ENCODE results near the gene RUNX1. TPM values are rescaled to one million over a fixed set of nuclear protein-coding genes. Genes with fewer than 3 reads are reported as not detected.

Gene RUNX1
- total and polyA plus RNA-seq, 4 experiments from 2014 or later, result 6.0 to 96.3 (median 56.4) TPM

DNA sequence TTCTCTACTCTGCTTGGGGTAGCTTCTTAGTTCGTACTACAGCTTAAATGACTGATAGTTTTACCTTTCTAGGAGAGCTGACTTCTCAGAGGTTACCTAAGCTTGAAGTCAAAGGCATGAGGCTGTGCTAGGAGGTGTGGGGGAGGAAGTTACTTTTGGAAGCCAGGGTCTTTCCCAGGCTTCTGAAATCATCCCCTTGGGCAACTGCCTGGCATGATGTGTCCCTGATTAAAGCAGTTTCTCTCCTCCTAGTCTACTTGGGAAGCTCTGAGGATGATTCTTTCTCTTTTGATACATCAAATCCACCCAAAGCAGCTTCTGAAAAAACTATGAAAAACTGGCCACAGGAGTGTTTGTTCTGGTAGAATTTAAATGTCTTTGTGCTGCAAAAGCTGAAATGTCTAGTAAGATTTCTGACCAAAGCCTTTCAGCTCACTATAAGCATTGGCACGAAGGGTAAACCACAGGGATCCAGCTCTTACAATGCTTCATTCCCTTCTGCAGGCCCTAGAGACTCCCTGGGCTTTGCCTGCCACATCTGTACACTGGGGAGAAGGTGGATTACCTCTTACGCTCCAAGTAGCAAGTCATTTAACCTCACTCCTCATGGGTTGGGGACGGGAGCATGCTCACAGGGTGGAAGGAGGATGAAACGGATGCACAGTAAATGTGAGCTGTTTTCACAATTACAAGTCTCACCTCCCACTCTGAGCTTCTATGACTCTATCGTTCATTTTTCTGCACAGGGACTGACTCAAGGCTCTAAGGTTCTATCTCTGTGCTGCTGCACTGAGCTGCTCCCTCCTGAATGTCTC lies 59.6 kb downstream of the RUNX1 start:
- Histone ChIP-seq H3K27ac (ENCODE audit: low read depth, low read length) (no peak overlapping the region), H3K27me3 (ENCODE audit: insufficient read depth, low read length) (no peaks in the 10 kb centered on the region), H3K36me3 (ENCODE audit: insufficient read depth, low read length) (no peaks in the 10 kb centered on the region), H3K9me3 (ENCODE audit: control insufficient read depth in 1 of 2, low read length in 2 of 2) (no peaks in the 10 kb centered on the region), H3K4me1 (ENCODE audit: insufficient read depth, low read length) (peaks cover 98% of the 10 kb centered on the region), H3K4me3 (ENCODE audit: low read length in 2 of 2) (no peak overlapping the region)
- peaks cover 7 to 20% of the 10 kb centered on the region in 2 donors for H3K36me3 Mint-ChIP-seq
- no peaks in the 10 kb centered on the region for H3K27me3 Mint-ChIP-seq
- no peak for DNase-seq
- H3K4me1 Mint-ChIP-seq, result peaks cover 10 to 75% (median 69%) of the 10 kb centered on the region in 4 donors
- H3K4me3 Mint-ChIP-seq, result peak overlapping the region in 7 of 8 donors; percentile 32 to 91 (median 53)
- H3K9me3 Mint-ChIP-seq, result peaks cover 0 to 3% (median 0%) of the 10 kb centered on the region in 8 donors
- peak overlapping the region; percentile 67 to 96 (median 88) for H3K27ac Mint-ChIP-seq
- ChIA-PET POLR2A (ENCODE audit: partially characterized antibody) (interaction anchor here (0.6 to 4.1 kb wide), 18 partner anchors 10 to 101 kb away, joined by 3 to 27 read pairs (median 8); partner anchors contain the start of gene RUNX1), CTCF (ENCODE audit: partially characterized antibody) (interaction anchor here (0.8 to 1.6 kb wide), 11 partner anchors 9 to 411 kb away, joined by 3 to 6 read pairs (median 3); no protein-coding TSS in a partner anchor)
- intact Hi-C loops (cut with micrococcal nuclease), result loop anchor here (2.0 to 10.0 kb wide), 2 partner anchors 15 to 235 kb away; no protein-coding TSS in a partner anchor

DNA sequence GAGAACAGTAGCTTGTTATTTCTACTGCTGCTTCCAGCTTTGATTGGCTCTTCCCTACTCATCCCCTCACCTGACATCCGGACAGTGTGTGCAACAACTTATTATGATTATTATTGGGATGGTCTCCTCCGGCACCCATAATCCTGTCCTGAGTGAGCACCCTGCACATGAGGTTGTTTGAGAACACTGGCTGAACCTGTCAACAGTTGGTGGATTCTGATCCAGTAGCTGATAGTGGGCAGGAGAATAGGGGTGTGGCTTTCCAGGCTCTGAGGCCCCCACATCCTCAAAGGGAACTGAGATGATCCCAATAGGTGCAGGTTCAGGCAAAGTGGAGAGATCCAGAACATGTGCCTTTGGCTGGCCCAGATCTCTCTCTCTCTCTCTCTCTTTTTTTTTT lies 60.5 kb downstream of the RUNX1 start:
- Histone ChIP-seq H3K4me1 (ENCODE audit: insufficient read depth, low read length) (peaks cover 98% of the 10 kb centered on the region), H3K36me3 (ENCODE audit: insufficient read depth, low read length) (no peaks in the 10 kb centered on the region), H3K9me3 (ENCODE audit: control insufficient read depth in 1 of 2, low read length in 2 of 2) (no peaks in the 10 kb centered on the region), H3K4me3 (ENCODE audit: low read length in 2 of 2) (no peak overlapping the region), H3K27ac (ENCODE audit: low read depth, low read length) (no peak overlapping the region), H3K27me3 (ENCODE audit: insufficient read depth, low read length) (no peaks in the 10 kb centered on the region)
- peaks cover 10 to 22% of the 10 kb centered on the region in 2 donors for H3K36me3 Mint-ChIP-seq
- intact Hi-C loops (cut with micrococcal nuclease), result loop anchor here (2.0 to 10.0 kb wide), 2 partner anchors 16 to 236 kb away; no protein-coding TSS in a partner anchor
- no peak for DNase-seq
- H3K9me3 Mint-ChIP-seq, result peaks cover 0 to 3% (median 0%) of the 10 kb centered on the region in 8 donors
- peak overlapping the region in 7 of 8 donors; percentile 35 to 93 (median 69) for H3K4me3 Mint-ChIP-seq
- H3K27ac Mint-ChIP-seq, result peak overlapping the region; percentile 67 to 96 (median 88)
- ChIA-PET POLR2A (ENCODE audit: partially characterized antibody) (interaction anchor here (0.6 to 4.1 kb wide), 15 partner anchors 11 to 1383 kb away, joined by 3 to 27 read pairs (median 8); no protein-coding TSS in a partner anchor), CTCF (ENCODE audit: partially characterized antibody) (interaction anchor here (0.7 to 2.4 kb wide), 8 partner anchors 11 to 411 kb away, joined by 3 to 9 read pairs (median 4); no protein-coding TSS in a partner anchor)
- H3K27me3 Mint-ChIP-seq, result no peaks in the 10 kb centered on the region
- peaks cover 19 to 82% (median 78%) of the 10 kb centered on the region in 4 donors for H3K4me1 Mint-ChIP-seq

DNA sequence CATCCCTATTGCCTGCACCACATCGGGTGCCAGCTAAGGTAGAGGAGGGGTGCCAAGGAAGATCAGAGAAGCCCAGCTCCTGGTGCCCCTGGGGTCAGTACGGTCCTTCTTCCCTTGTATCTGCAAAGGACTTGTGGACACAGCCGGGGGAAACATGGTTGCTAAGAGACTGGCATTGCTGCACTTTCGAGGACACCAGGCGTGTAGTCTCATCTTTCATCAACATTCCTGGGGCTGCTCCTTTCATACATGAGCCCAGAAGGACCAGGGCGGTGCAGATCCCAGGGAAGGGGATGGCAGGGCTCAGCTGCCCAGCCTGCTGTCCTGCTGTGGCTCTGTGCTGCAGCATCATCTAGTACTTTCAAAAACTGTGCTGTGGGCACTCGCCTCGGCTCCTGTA lies 61.0 kb downstream of the RUNX1 start:
- Mint-ChIP-seq H3K27me3 (no peaks in the 10 kb centered on the region), H3K4me3 (peak overlapping the region; percentile 74 to 93 (median 80)), H3K9me3 (peaks cover 0 to 3% (median 0%) of the 10 kb centered on the region in 8 donors), H3K36me3 (peaks cover 10 to 25% of the 10 kb centered on the region in 2 donors), H3K4me1 (peaks cover 24 to 87% (median 82%) of the 10 kb centered on the region in 4 donors), H3K27ac (peak overlapping the region; percentile 88 to 97 (median 95))
- ChIA-PET POLR2A (ENCODE audit: partially characterized antibody) (interaction anchor here (0.6 to 4.1 kb wide), 12 partner anchors 8 to 1383 kb away, joined by 3 to 27 read pairs (median 4); no protein-coding TSS in a partner anchor), CTCF (ENCODE audit: partially characterized antibody) (interaction anchor here (0.7 to 2.4 kb wide), 6 partner anchors 12 to 100 kb away, joined by 3 to 9 read pairs (median 6); no protein-coding TSS in a partner anchor)
- H3K27ac ChIP-seq (ENCODE audit: low read depth, low read length), result no peak overlapping the region
- intact Hi-C loops (cut with micrococcal nuclease), result loop anchor here (2.0 to 10.0 kb wide), 2 partner anchors 17 to 237 kb away; no protein-coding TSS in a partner anchor
- H3K4me3 ChIP-seq (ENCODE audit: low read length in 2 of 2), result no peak overlapping the region
- no peaks in the 10 kb centered on the region for H3K27me3 ChIP-seq (ENCODE audit: insufficient read depth, low read length)
- no peak for DNase-seq
- no peaks in the 10 kb centered on the region for H3K9me3 ChIP-seq (ENCODE audit: control insufficient read depth in 1 of 2, low read length in 2 of 2)
- H3K4me1 ChIP-seq (ENCODE audit: insufficient read depth, low read length), result peaks cover 98% of the 10 kb centered on the region
- H3K36me3 ChIP-seq (ENCODE audit: insufficient read depth, low read length), result no peaks in the 10 kb centered on the region

DNA sequence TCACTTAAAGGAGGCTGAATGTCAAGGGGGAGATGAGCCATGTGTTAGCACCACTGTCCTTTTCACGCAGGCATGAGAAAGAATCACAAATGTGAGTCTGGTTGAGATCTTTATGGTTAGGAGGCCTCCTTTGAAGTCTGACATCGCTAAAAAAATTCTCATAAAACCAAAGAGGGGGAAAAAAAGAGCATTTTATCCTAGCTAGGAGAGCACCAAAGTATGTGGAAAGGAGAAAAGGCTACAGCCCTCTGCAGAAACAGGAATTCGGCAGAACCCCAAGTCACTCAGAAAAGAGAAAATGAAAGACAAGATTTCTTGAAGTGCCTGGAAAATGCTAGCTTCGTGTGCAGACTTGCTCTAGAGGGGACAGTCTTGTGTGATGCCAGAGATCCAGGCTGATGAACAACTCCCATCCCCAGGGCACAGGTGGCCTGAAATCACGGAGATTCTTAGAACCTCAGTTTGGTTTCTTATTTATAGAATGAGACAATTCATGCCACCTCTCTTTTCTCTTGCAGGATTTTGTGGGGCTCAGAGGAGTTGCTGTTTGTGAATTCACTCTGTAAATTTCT lies 61.5 kb downstream of the RUNX1 start:
- peaks cover 0 to 3% (median 0%) of the 10 kb centered on the region in 8 donors for H3K9me3 Mint-ChIP-seq
- Histone ChIP-seq H3K27ac (ENCODE audit: low read depth, low read length) (peak overlapping the region; percentile 54), H3K4me1 (ENCODE audit: insufficient read depth, low read length) (peaks cover 98% of the 10 kb centered on the region), H3K36me3 (ENCODE audit: insufficient read depth, low read length) (no peaks in the 10 kb centered on the region), H3K27me3 (ENCODE audit: insufficient read depth, low read length) (no peaks in the 10 kb centered on the region), H3K9me3 (ENCODE audit: control insufficient read depth in 1 of 2, low read length in 2 of 2) (no peaks in the 10 kb centered on the region), H3K4me3 (ENCODE audit: low read length in 2 of 2) (no peak overlapping the region)
- intact Hi-C loops (cut with micrococcal nuclease), result loop anchor here (1.0 to 10.0 kb wide), 7 partner anchors 13 to 237 kb away; no protein-coding TSS in a partner anchor
- ChIA-PET CTCF (ENCODE audit: partially characterized antibody) (interaction anchor here (0.9 to 2.4 kb wide), 6 partner anchors 11 to 100 kb away, joined by 3 to 9 read pairs (median 6); no protein-coding TSS in a partner anchor), POLR2A (ENCODE audit: partially characterized antibody) (interaction anchor here (0.8 to 4.1 kb wide), 14 partner anchors 9 to 99 kb away, joined by 3 to 27 read pairs (median 3); no protein-coding TSS in a partner anchor)
- H3K36me3 Mint-ChIP-seq, result peaks cover 10 to 28% of the 10 kb centered on the region in 2 donors
- no peak for DNase-seq
- peak overlapping the region; percentile 93 to 97 (median 95) for H3K27ac Mint-ChIP-seq
- peak overlapping the region; percentile 74 to 93 (median 80) for H3K4me3 Mint-ChIP-seq
- H3K4me1 Mint-ChIP-seq, result peaks cover 29 to 93% (median 85%) of the 10 kb centered on the region in 4 donors
- H3K27me3 Mint-ChIP-seq, result no peaks in the 10 kb centered on the region

DNA sequence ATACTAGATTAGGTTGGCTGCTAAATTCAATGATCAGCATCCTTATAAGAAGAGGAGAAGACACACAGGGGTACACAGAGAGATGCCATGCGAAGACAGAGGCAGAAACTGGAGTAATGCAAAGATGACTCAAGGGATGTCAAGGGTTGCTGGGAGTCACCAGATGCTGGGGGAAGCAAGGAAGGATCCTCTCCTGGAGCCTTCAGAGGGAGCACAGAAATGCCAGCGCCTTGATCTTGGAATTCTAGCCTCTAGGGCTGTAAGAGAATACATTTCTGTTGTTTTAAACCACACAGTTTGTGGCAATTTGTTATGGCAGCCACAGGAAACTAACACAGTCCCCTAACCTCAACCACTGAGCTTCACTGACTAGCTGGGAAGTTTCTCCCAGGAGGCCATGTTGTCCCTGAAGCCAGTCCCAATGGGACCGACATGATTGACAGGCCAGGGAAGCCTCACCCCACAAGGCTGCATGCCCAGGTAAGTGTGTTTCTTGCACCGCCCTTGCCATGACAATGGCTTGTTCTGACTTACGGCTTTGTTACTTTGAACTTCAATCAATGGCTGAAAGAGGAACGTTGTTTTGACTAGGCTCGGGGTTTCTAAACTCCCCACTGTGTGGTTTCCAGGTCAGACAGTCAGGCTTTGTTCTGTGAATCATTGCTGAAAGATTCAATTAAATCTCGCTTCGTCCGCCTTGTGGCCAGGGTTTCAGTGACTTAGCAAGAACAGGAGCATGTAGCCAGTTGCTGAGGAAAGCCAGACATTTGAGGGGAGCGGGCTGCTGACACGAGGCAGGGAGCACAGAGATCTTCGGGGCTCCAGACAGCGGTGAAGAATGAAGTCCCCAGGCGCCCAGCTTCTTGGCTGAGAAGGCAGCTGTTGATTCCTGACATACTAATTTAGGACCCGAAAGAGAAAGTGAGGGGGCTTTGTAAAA lies 62.3 kb downstream of the RUNX1 start:
- H3K4me1 Mint-ChIP-seq, result peaks cover 36 to 95% (median 87%) of the 10 kb centered on the region in 4 donors
- no peaks in the 10 kb centered on the region for H3K36me3 ChIP-seq (ENCODE audit: insufficient read depth, low read length)
- H3K36me3 Mint-ChIP-seq, result peaks cover 14 to 30% of the 10 kb centered on the region in 2 donors
- H3K27ac ChIP-seq (ENCODE audit: low read depth, low read length), result peak overlapping the region; percentile 54
- ChIA-PET CTCF (ENCODE audit: partially characterized antibody) (interaction anchor here (0.9 to 2.4 kb wide), 5 partner anchors 11 to 60 kb away, joined by 3 to 9 read pairs (median 8); no protein-coding TSS in a partner anchor), POLR2A (ENCODE audit: partially characterized antibody) (interaction anchor here (0.8 to 4.1 kb wide), 16 partner anchors 10 to 98 kb away, joined by 3 to 27 read pairs (median 3); no protein-coding TSS in a partner anchor)
- DNase-seq, result peak; percentile 54 to 87 (median 66)
- no peaks in the 10 kb centered on the region for H3K9me3 ChIP-seq (ENCODE audit: control insufficient read depth in 1 of 2, low read length in 2 of 2)
- H3K27me3 Mint-ChIP-seq, result no peaks in the 10 kb centered on the region
- H3K27ac Mint-ChIP-seq, result peak overlapping the region; percentile 93 to 97 (median 95)
- H3K27me3 ChIP-seq (ENCODE audit: insufficient read depth, low read length), result no peaks in the 10 kb centered on the region
- peaks cover 0 to 3% (median 0%) of the 10 kb centered on the region in 8 donors for H3K9me3 Mint-ChIP-seq
- H3K4me1 ChIP-seq (ENCODE audit: insufficient read depth, low read length), result peaks cover 100% of the 10 kb centered on the region
- H3K4me3 ChIP-seq (ENCODE audit: low read length in 2 of 2), result peak overlapping the region in 1 of 2 donors; percentile 1
- peak overlapping the region; percentile 74 to 93 (median 80) for H3K4me3 Mint-ChIP-seq
- intact Hi-C loops (cut with micrococcal nuclease), result loop anchor here (1.0 to 10.0 kb wide), 6 partner anchors 13 to 238 kb away; no protein-coding TSS in a partner anchor
